ENCODE results near the gene NUP88. TPM values are rescaled to one million over a fixed set of nuclear protein-coding genes. Genes with fewer than 3 reads are reported as not detected.

Gene NUP88
- total and polyA plus RNA-seq, 2 donors (not counting 3 experiments of a cell fraction or from before 2014, with no cell fraction given): 52.5 to 95.8 TPM

DNA sequence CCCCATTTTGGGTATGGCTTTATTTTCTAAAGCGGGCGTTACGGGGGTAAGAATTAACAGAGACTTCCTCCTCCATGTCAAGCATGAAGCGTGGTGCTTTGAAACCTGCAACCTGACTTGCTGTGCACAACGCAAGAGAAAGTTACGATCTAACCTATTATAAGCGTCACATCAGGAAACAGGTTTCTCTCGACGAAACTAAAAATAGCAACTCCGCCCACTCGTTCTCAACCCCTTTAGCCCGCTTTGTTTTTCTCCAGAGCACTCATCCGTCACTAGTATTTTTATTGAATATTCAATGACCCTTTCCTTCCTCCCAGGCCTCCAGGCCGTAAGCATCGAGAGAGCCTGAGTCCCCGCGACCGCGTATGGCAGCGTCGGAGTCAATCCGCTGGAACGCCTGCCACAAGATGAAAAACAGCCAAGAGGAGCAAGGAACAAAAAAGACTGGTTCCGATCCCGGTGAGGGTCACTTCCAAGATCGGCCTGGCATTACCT lies 555 bp downstream of the NUP88 start:
- Histone ChIP-seq H3K4me1 (ENCODE audit: control insufficient read depth, extremely low read depth, insufficient read depth, low read length) (peaks cover 17% of the 10 kb centered on the region), H3K9ac (replicated peaks; ENCODE audit: extremely low read depth, insufficient read depth, low read length) (peak overlapping the region; percentile 91), H3K36me3 (ENCODE audit: control insufficient read depth in 2 of 2, extremely low read depth in 1 of 2, insufficient read depth in 2 of 2, low read length in 2 of 2) (peaks cover 5 to 12% of the 10 kb centered on the region in 2 experiments), H3K27me3 (ENCODE audit: control insufficient read depth in 2 of 2, insufficient read depth in 2 of 2, low read length in 2 of 2) (no peaks in the 10 kb centered on the region), H3K4me3 (replicated peaks in 1 of 3; ENCODE audit: insufficient read depth in 1 of 3, low read depth in 1 of 3, low read length in 3 of 3) (peak overlapping the region; percentile 66 to 94 (median 89)), H2AFZ (ENCODE audit: low read depth, low read length) (peak overlapping the region; percentile 68), H3K9me3 (replicated peaks; ENCODE audit: control insufficient read depth, insufficient read depth, low read length) (no peaks in the 10 kb centered on the region), H3K79me2 (ENCODE audit: control insufficient read depth, insufficient read depth, low read length) (peaks cover 54% of the 10 kb centered on the region), H3K4me2 (ENCODE audit: insufficient read depth, low read length) (peak overlapping the region; percentile 95), H3K9me1 (replicated peaks; ENCODE audit: control insufficient read depth, extremely low read depth, insufficient read depth, low read length) (no peaks in the 10 kb centered on the region), H4K20me1 (replicated peaks; ENCODE audit: control insufficient read depth, extremely low read depth, insufficient read depth, low read length) (no peaks in the 10 kb centered on the region), H3K27ac (ENCODE audit: insufficient read depth, low read depth, low read length) (peak overlapping the region; percentile 79)
- ChIA-PET POLR2A (interaction anchor here (0.6 to 1.3 kb wide), 3 partner anchors 20 to 100 kb away, joined by 4 to 9 read pairs (median 5); partner anchors contain the start of genes C1QBP, DERL2 and MIS12), CTCF (interaction anchor here (1.0 to 1.3 kb wide), 2 partner anchors 20 to 22 kb away, joined by 5 to 27 read pairs; partner anchors contain the start of gene C1QBP)
- intact Hi-C loops (cut with micrococcal nuclease): loop anchor here (1.0 to 5.0 kb wide), 4 partner anchors 20 to 172 kb away; partner anchors contain the start of genes C1QBP, DERL2, MIS12 and RABEP1
- BruUV-seq (replicated peaks): no TSS peak
- TF ChIP-seq POLR2AphosphoS5 (IDR thresholded peaks at IDR 0.05; ENCODE audit: insufficient read depth, low read depth, low read length): no peak
- TF ChIP-seq FOS (IDR thresholded peaks at IDR 0.05; ENCODE audit: borderline replicate concordance, insufficient read depth, low read length): no peak
- TF ChIP-seq POLR2A (IDR thresholded peaks at IDR 0.05; ENCODE audit: low read depth, low read length): no peak
- TF ChIP-seq MYC (IDR thresholded peaks at IDR 0.05; ENCODE audit: low read depth, low read length): no peak
- TF ChIP-seq, protein P1, sequence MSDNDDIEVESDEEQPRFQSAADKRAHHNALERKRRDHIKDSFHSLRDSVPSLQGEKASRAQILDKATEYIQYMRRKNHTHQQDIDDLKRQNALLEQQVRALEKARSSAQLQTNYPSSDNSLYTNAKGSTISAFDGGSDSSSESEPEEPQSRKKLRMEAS (IDR thresholded peaks at IDR 0.05; ENCODE audit: insufficient read depth, insufficient read length): no peak
- no peak for TF ChIP-seq JUN (IDR thresholded peaks at IDR 0.05; ENCODE audit: borderline replicate concordance, insufficient read depth, insufficient read length, low read depth)
- TF ChIP-seq, protein P2, sequence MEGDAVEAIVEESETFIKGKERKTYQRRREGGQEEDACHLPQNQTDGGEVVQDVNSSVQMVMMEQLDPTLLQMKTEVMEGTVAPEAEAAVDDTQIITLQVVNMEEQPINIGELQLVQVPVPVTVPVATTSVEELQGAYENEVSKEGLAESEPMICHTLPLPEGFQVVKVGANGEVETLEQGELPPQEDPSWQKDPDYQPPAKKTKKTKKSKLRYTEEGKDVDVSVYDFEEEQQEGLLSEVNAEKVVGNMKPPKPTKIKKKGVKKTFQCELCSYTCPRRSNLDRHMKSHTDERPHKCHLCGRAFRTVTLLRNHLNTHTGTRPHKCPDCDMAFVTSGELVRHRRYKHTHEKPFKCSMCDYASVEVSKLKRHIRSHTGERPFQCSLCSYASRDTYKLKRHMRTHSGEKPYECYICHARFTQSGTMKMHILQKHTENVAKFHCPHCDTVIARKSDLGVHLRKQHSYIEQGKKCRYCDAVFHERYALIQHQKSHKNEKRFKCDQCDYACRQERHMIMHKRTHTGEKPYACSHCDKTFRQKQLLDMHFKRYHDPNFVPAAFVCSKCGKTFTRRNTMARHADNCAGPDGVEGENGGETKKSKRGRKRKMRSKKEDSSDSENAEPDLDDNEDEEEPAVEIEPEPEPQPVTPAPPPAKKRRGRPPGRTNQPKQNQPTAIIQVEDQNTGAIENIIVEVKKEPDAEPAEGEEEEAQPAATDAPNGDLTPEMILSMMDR (IDR thresholded peaks at IDR 0.05; ENCODE audit: extremely low read depth in 1 of 2, insufficient read depth in 1 of 2, low read depth in 1 of 2, low read length in 2 of 2): no peak
- TF ChIP-seq EZH2 (IDR thresholded peaks at IDR 0.05; ENCODE audit: borderline replicate concordance, low read depth, low read length, severe bottlenecking): no peak
- no peak for TF ChIP-seq GATA2 (IDR thresholded peaks at IDR 0.05; ENCODE audit: insufficient read depth, insufficient read length, low read depth, low read length)
- dilution Hi-C loops (cut with MboI; ENCODE audit: extremely low pct_ligation_motif_present, low sequenced_read_pairs): no loop called here
- DNase-seq (ENCODE audit: low read depth, low spot score) (peak; percentile 89), FAIRE-seq (peak; percentile 40)
